ENCODE measurements around the gene FIBP.

FIBP gene

GRCh38 chr11:65887723-65888162, 528 bp downstream of the FIBP start:
- DNase-seq, result peak; percentile 32

- DNase-seq, result no peak
Observed at GRCh38 chr11:65886826-65887722, 1.2 kb downstream of the FIBP start.

GRCh38 chr11:65885808-65886536, 2.3 kb downstream of the FIBP start:
- DNase-seq, result no peak

GRCh38 chr11:65885231-65885630, 3.0 kb downstream of the FIBP start:
- no peak for DNase-seq

GRCh38 chr11:65884716-65885092, 3.6 kb downstream of the FIBP start:
- peak; percentile 86 for DNase-seq

GRCh38 chr11:65883786-65884715, 4.2 kb downstream of the FIBP start:
- DNase-seq, result no peak

- DNase-seq, result no peak
Observed at GRCh38 chr11:65883058-65883761, 5.1 kb downstream of the FIBP start.

- DNase-seq, result no peak
Observed at GRCh38 chr11:65882120-65883057, 5.9 kb downstream of the FIBP start.

GRCh38 chr11:65880844-65881421, 7.3 kb downstream of the FIBP start:
- peak; percentile 44 for DNase-seq

- DNase-seq, result no peak
Observed at GRCh38 chr11:65880027-65880426, 8.2 kb downstream of the FIBP start.

- peak; percentile 68 for DNase-seq
Observed at GRCh38 chr11:65879617-65880016, 8.7 kb downstream of the FIBP start, which contains the start of gene CTSW. TSS of gene CTSW (plus strand) at chr11:65879837. CDS start at chr11:65879855, 18 bp downstream.

GRCh38 chr11:65873318-65874156, 14.7 kb downstream of the FIBP start:
- DNase-seq, result peak; percentile 97

GRCh38 chr11:65872586-65873317, 15.5 kb downstream of the FIBP start, which contains the start of gene EFEMP2:
TSS of gene EFEMP2 (minus strand) at chr11:65872800. CDS start at chr11:65872354, 446 bp downstream.
- no peak for DNase-seq

GRCh38 chr11:65871811-65872548, 16.3 kb downstream of the FIBP start:
- no peak for DNase-seq

GRCh38 chr11:65870706-65871681, 17.3 kb downstream of the FIBP start:
- no peak for DNase-seq

- DNase-seq, result no peak
Observed at GRCh38 chr11:65870307-65870658, 18.0 kb downstream of the FIBP start.
